ENCODE measurements around the gene TRIM8.
"Not testable (repeated sequence)": the region's sequence is repeated elsewhere in the genome, so short reads cannot be mapped to it uniquely, and the experiment has no call there.

TRIM8 gene

GRCh38 chr10:102670871-102671434, 26.7 kb downstream of the TRIM8 start:
- peak; percentile 78 for DNase-seq (ENCODE audit: low read depth)

GRCh38 chr10:102673236-102673818, 29.0 kb downstream of the TRIM8 start:
- no peak for DNase-seq (ENCODE audit: low read depth)

- peak; percentile 88 for DNase-seq (ENCODE audit: low read depth)
Measured at GRCh38 chr10:102673819-102674511, 29.7 kb downstream of the TRIM8 start.

GRCh38 chr10:102674566-102674965, 30.3 kb downstream of the TRIM8 start:
- DNase-seq (ENCODE audit: low read depth): no peak

- DNase-seq (ENCODE audit: low read depth): peak; percentile 71
Measured at GRCh38 chr10:102675011-102675665, 30.9 kb downstream of the TRIM8 start.

- DNase-seq (ENCODE audit: low read depth): peak; percentile 98
Measured at GRCh38 chr10:102675666-102676533, 31.6 kb downstream of the TRIM8 start.

- DNase-seq (ENCODE audit: low read depth): no peak
Measured at GRCh38 chr10:102676534-102677315, 32.4 kb downstream of the TRIM8 start.

- no peak for DNase-seq (ENCODE audit: low read depth)
Measured at GRCh38 chr10:102677331-102678067, 33.2 kb downstream of the TRIM8 start.

GRCh38 chr10:102678068-102678400, 33.8 kb downstream of the TRIM8 start:
- DNase-seq (ENCODE audit: low read depth): no peak

GRCh38 chr10:102678842-102679289, 34.6 kb downstream of the TRIM8 start:
- DNase-seq (ENCODE audit: low read depth): peak; percentile 72

- DNase-seq (ENCODE audit: low read depth): no peak
Measured at GRCh38 chr10:102679596-102679995, 35.3 kb downstream of the TRIM8 start.

- DNase-seq (ENCODE audit: low read depth): no peak
Measured at GRCh38 chr10:102681696-102682095, 37.4 kb downstream of the TRIM8 start.

- DNase-seq (ENCODE audit: low read depth): no peak
Measured at GRCh38 chr10:102682416-102682815, 38.1 kb downstream of the TRIM8 start.

- no peak for DNase-seq (ENCODE audit: low read depth)
Measured at GRCh38 chr10:102682981-102683380, 38.7 kb downstream of the TRIM8 start.

- DNase-seq (ENCODE audit: low read depth): no peak
Measured at GRCh38 chr10:102683736-102684135, 39.5 kb downstream of the TRIM8 start.

- peak; percentile 92 for DNase-seq (ENCODE audit: low read depth)
Measured at GRCh38 chr10:102691285-102692066, 47.2 kb downstream of the TRIM8 start.

GRCh38 chr10:102695401-102695800, 51.1 kb downstream of the TRIM8 start:
- not testable (repeated sequence) for DNase-seq (ENCODE audit: low read depth)

GRCh38 chr10:102696736-102697135, 52.5 kb downstream of the TRIM8 start:
- DNase-seq (ENCODE audit: low read depth): peak; percentile 42

- DNase-seq (ENCODE audit: low read depth): no peak
Measured at GRCh38 chr10:102698894-102699293, 54.6 kb downstream of the TRIM8 start.

GRCh38 chr10:102701272-102701671, 57.0 kb downstream of the TRIM8 start:
- no peak for DNase-seq (ENCODE audit: low read depth)
